Trophoblast cell (in vitro differentiated cells and primary cell): Measurements from ENCODE around the gene PRELID1.

Experiments used
- DNase-seq, 2 donors: peaks; one replicate each; pipeline ENCODE4 v3.0.0-alpha.2; 2016
- H2AFZ ChIP-seq: 2 replicates; pipeline ENCODE4 v1.6.1; 2013; ENCODE audit warnings: low read length, moderate library complexity, mild to moderate bottlenecking; ENCODE audit not compliant: insufficient read depth, poor library complexity
- H2AK5ac ChIP-seq: 2 replicates; pipeline ENCODE4 v1.6.1; 2013; ENCODE audit warnings: mild to moderate bottlenecking, low read length
- H2BK120ac ChIP-seq: 2 replicates; pipeline ENCODE4 v1.6.1; 2013; ENCODE audit warnings: low read length, mild to moderate bottlenecking, moderate library complexity; ENCODE audit not compliant: insufficient read depth, poor library complexity
- H2BK12ac ChIP-seq: 2 replicates; pipeline ENCODE4 v1.6.1; 2013; ENCODE audit warnings: mild to moderate bottlenecking, low read length, moderate library complexity
- H2BK5ac ChIP-seq: 2 replicates; pipeline ENCODE4 v1.6.1; 2013; ENCODE audit warnings: low read length, low read depth, moderate library complexity, mild to moderate bottlenecking; ENCODE audit not compliant: poor library complexity
- H3K14ac ChIP-seq: 2 replicates; pipeline ENCODE4 v1.6.1; 2013; ENCODE audit warnings: mild to moderate bottlenecking, low read length
- H3K18ac ChIP-seq: 2 replicates; pipeline ENCODE4 v1.6.1; 2013; ENCODE audit warnings: mild to moderate bottlenecking, low read length
- H3K23ac ChIP-seq: 2 replicates; pipeline ENCODE4 v1.6.1; 2013; ENCODE audit warnings: low read length
- H3K27ac ChIP-seq: 2 replicates; pipeline ENCODE4 v1.5.1; 2013; ENCODE audit warnings: low read depth, mild to moderate bottlenecking, inconsistent platforms, low read length, moderate library complexity
- H3K27me3 ChIP-seq: 2 replicates; pipeline ENCODE4 v1.6.1; 2013; ENCODE audit warnings: inconsistent platforms, mild to moderate bottlenecking, low read length, moderate library complexity; ENCODE audit not compliant: insufficient read depth
- H3K36me3 ChIP-seq, 2 experiments: 1 replicate in 1 of 2; 2 replicates in 1 of 2; pipeline ENCODE4 v1.6.1; 2013; ENCODE audit warnings: low read length in 2 of 2, mild to moderate bottlenecking in 2 of 2, moderate library complexity in 1 of 2; ENCODE audit not compliant: insufficient read depth in 2 of 2, control insufficient read depth in 1 of 2
- H3K4ac ChIP-seq: 2 replicates; pipeline ENCODE4 v1.6.1; 2013; ENCODE audit warnings: low read depth, mild to moderate bottlenecking, low read length, moderate library complexity
- H3K4me1 ChIP-seq, 2 experiments: 1 replicate in 1 of 2; 2 replicates in 1 of 2; pipeline ENCODE4 v1.6.1; 2013; ENCODE audit warnings: low read length in 2 of 2, mild to moderate bottlenecking in 2 of 2, moderate library complexity in 1 of 2; ENCODE audit not compliant: insufficient read depth in 2 of 2, control insufficient read depth in 1 of 2
- H3K4me2 ChIP-seq: 2 replicates; pipeline ENCODE4 v1.6.1; 2013; ENCODE audit warnings: inconsistent platforms, mild to moderate bottlenecking, low read length, moderate library complexity
- H3K4me3 ChIP-seq: 2 replicates; pipeline ENCODE4 v1.5.1; 2013; ENCODE audit warnings: mild to moderate bottlenecking, low read depth, low read length, inconsistent platforms
- H3K79me1 ChIP-seq: one replicate; pipeline ENCODE4 v1.6.1; 2013; ENCODE audit warnings: low read length
- H3K79me2 ChIP-seq: 2 replicates; pipeline ENCODE4 v1.6.1; 2013; ENCODE audit warnings: low read length, mild to moderate bottlenecking; ENCODE audit not compliant: control insufficient read depth, insufficient read depth, poor library complexity
- H3K9ac ChIP-seq: 2 replicates; pipeline ENCODE4 v1.6.1; 2013; ENCODE audit warnings: mild to moderate bottlenecking, low read length
- H3K9me3 ChIP-seq: 2 replicates; pipeline ENCODE4 v1.6.1; 2013; ENCODE audit warnings: low read depth, mild to moderate bottlenecking, control low read depth, inconsistent platforms, low read length; ENCODE audit not compliant: insufficient read depth
- H4K12ac ChIP-seq: 2 replicates; pipeline ENCODE4 v1.6.1; 2013; ENCODE audit warnings: low read depth, mild to moderate bottlenecking, low read length, moderate library complexity
- H4K8ac ChIP-seq: 2 replicates; pipeline ENCODE4 v1.6.1; 2013; ENCODE audit warnings: low read depth, mild to moderate bottlenecking, low read length, moderate library complexity
- H4K91ac ChIP-seq: one replicate; pipeline ENCODE4 v1.6.1; 2013; ENCODE audit warnings: low read depth, mild to moderate bottlenecking, low read length, moderate library complexity
- WGBS: extraction: QIAGEN DNeasy Blood & Tissue Kit; methylation state at CpG from one replicate; pipeline ENCODE4 v1.1.7; 2013; ENCODE audit warnings: missing lambda C conversion rate; ENCODE audit not compliant: insufficient read length, insufficient coverage; ENCODE audit errors: extremely low coverage; 5-methylcytosine and 5-hydroxymethylcytosine counted together

The PRELID1 gene

GRCh38 chr5:177269976-177270375 is 33.6 kb upstream of the PRELID1 start:
- no peak overlapping the region for H4K8ac ChIP-seq
- H3K14ac ChIP-seq: no peak overlapping the region
- no peak overlapping the region for H2AK5ac ChIP-seq
- no peaks in the 10 kb centered on the region for H3K27me3 ChIP-seq
- no peak overlapping the region for H3K27ac ChIP-seq
- H3K4me3 ChIP-seq: no peak overlapping the region
- no peak for DNase-seq
- H3K9me3 ChIP-seq: no peaks in the 10 kb centered on the region
- H3K23ac ChIP-seq: no peak overlapping the region
- WGBS: no CpG with 5 or more reads among the region's 3 CpGs
- H3K4me1 ChIP-seq: no peaks in the 10 kb centered on the region
- no peaks in the 10 kb centered on the region for H3K79me2 ChIP-seq
- H3K79me1 ChIP-seq: no peaks in the 10 kb centered on the region
- no peak overlapping the region for H3K18ac ChIP-seq
- no peak overlapping the region for H3K9ac ChIP-seq
- H2BK120ac ChIP-seq: no peak overlapping the region
- no peak overlapping the region for H2BK12ac ChIP-seq
- no peak overlapping the region for H3K4me2 ChIP-seq
- no peak overlapping the region for H2AFZ ChIP-seq
- H4K12ac ChIP-seq: no peak overlapping the region
- no peak overlapping the region for H3K4ac ChIP-seq
- H4K91ac ChIP-seq: no peak overlapping the region
- H3K36me3 ChIP-seq: peaks cover 24 to 45% of the 10 kb centered on the region in 2 experiments
- no peak overlapping the region for H2BK5ac ChIP-seq

- WGBS: no CpG with 5 or more reads among the region's 3 CpGs
- no peaks in the 10 kb centered on the region for H3K79me1 ChIP-seq
- no peak overlapping the region for H3K4ac ChIP-seq
- no peak overlapping the region for H2AK5ac ChIP-seq
- no peaks in the 10 kb centered on the region for H3K4me1 ChIP-seq
- peaks cover 20 to 40% of the 10 kb centered on the region in 2 experiments for H3K36me3 ChIP-seq
- H4K8ac ChIP-seq: no peak overlapping the region
- no peaks in the 10 kb centered on the region for H3K79me2 ChIP-seq
- H4K12ac ChIP-seq: no peak overlapping the region
- no peaks in the 10 kb centered on the region for H3K27me3 ChIP-seq
- H2BK120ac ChIP-seq: no peak overlapping the region
- no peak overlapping the region for H3K23ac ChIP-seq
- no peak overlapping the region for H3K4me2 ChIP-seq
- no peaks in the 10 kb centered on the region for H3K9me3 ChIP-seq
- no peak overlapping the region for H3K9ac ChIP-seq
- DNase-seq: no peak
- no peak overlapping the region for H2BK12ac ChIP-seq
- no peak overlapping the region for H4K91ac ChIP-seq
- H2BK5ac ChIP-seq: no peak overlapping the region
- no peak overlapping the region for H3K14ac ChIP-seq
- H2AFZ ChIP-seq: no peak overlapping the region
- no peak overlapping the region for H3K18ac ChIP-seq
- no peak overlapping the region for H3K4me3 ChIP-seq
- H3K27ac ChIP-seq: no peak overlapping the region
These were observed 32.9 kb upstream of the PRELID1 start for GRCh38 chr5:177270653-177271052.

GRCh38 chr5:177271113-177271512 is 32.5 kb upstream of the PRELID1 start:
- Histone ChIP-seq H2BK12ac (no peak overlapping the region), H3K27me3 (no peaks in the 10 kb centered on the region), H2AK5ac (no peak overlapping the region), H3K18ac (no peak overlapping the region), H3K4ac (no peak overlapping the region), H3K79me1 (no peaks in the 10 kb centered on the region), H2BK120ac (no peak overlapping the region), H3K4me1 (no peaks in the 10 kb centered on the region), H4K91ac (no peak overlapping the region), H3K9ac (no peak overlapping the region), H3K23ac (no peak overlapping the region), H3K14ac (no peak overlapping the region), H3K79me2 (no peaks in the 10 kb centered on the region), H3K27ac (no peak overlapping the region), H2BK5ac (no peak overlapping the region), H3K9me3 (no peaks in the 10 kb centered on the region), H2AFZ (no peak overlapping the region), H3K36me3 (peaks cover 19 to 39% of the 10 kb centered on the region in 2 experiments), H4K12ac (no peak overlapping the region), H4K8ac (no peak overlapping the region), H3K4me3 (no peak overlapping the region), H3K4me2 (no peak overlapping the region)
- WGBS: no CpG with 5 or more reads among the region's 4 CpGs
- DNase-seq: no peak

- Histone ChIP-seq H4K8ac (no peak overlapping the region), H4K91ac (no peak overlapping the region), H3K23ac (no peak overlapping the region), H3K4me3 (no peak overlapping the region), H2AK5ac (no peak overlapping the region), H3K4ac (no peak overlapping the region), H2BK120ac (no peak overlapping the region), H3K18ac (no peak overlapping the region), H4K12ac (no peak overlapping the region), H2AFZ (no peak overlapping the region), H3K79me2 (no peaks in the 10 kb centered on the region), H3K36me3 (peaks cover 21 to 34% of the 10 kb centered on the region in 2 experiments), H2BK12ac (no peak overlapping the region), H2BK5ac (no peak overlapping the region), H3K14ac (no peak overlapping the region), H3K9ac (no peak overlapping the region), H3K4me1 (no peaks in the 10 kb centered on the region), H3K9me3 (no peaks in the 10 kb centered on the region), H3K4me2 (no peak overlapping the region), H3K27ac (no peak overlapping the region), H3K79me1 (no peaks in the 10 kb centered on the region), H3K27me3 (no peaks in the 10 kb centered on the region)
- WGBS: no CpG with 5 or more reads among the region's 6 CpGs
- DNase-seq: no peak
These were observed 27.7 kb upstream of the PRELID1 start for GRCh38 chr5:177275883-177276282.
